Astrocyte of the cerebellum (primary cell): ENCODE measurements around the gene HTATIP2.
A peak's percentile ranks its signal among the peaks of the same experiment; 100 is the strongest.

Source experiments
- DNase-seq: peaks from one replicate; pipeline ENCODE4 v3.0.0-alpha.2; 2011; ENCODE audit warnings: low read depth
- H3K4me3 ChIP-seq: 2 replicates; pipeline ENCODE4 v1.5.1; 2011; ENCODE audit warnings: mild to moderate bottlenecking, low read depth, low read length, moderate library complexity
- CTCF ChIP-seq: IDR thresholded peaks from 2 replicates; pipeline ENCODE4 v1.5.1; 2012; ENCODE audit warnings: low read length, low read depth, moderate library complexity, mild to moderate bottlenecking; ENCODE audit errors: missing control alignments
- in situ Hi-C: cut with HindIII; loops from 2 replicates; pipeline ENCODE4 v1.10.0; 2017; ENCODE audit warnings: low sequenced_read_pairs

HTATIP2 gene

GRCh38 chr11:20363500-20364340 lies at the start of gene HTATIP2:
Gene HTATIP2 (plus strand): TSS chr11:20363714. CDS start chr11:20364238, 524 bp downstream.
- TF ChIP-seq CTCF: no peak
- in situ Hi-C loops: loop anchor here (25.0 kb wide), 1 partner anchor 226 kb away; no protein-coding TSS in a partner anchor
- H3K4me3 ChIP-seq: peak within 1 kb of the TSS; percentile 51
- no peak for DNase-seq

- DNase-seq: no peak
- in situ Hi-C loops: no loop called here
- no peak overlapping the region for H3K4me3 ChIP-seq
- no peak for TF ChIP-seq CTCF
Measured at GRCh38 chr11:20315800-20316199, 47.7 kb upstream of the HTATIP2 start.

- in situ Hi-C loops: no loop called here
- TF ChIP-seq CTCF: no peak
- no peak for DNase-seq
- no peak overlapping the region for H3K4me3 ChIP-seq
Measured at GRCh38 chr11:20321177-20321576, 42.3 kb upstream of the HTATIP2 start.

- TF ChIP-seq CTCF: no peak
- H3K4me3 ChIP-seq: no peak overlapping the region
- in situ Hi-C loops: no loop called here
- DNase-seq: no peak
Measured at GRCh38 chr11:20327377-20327935, 36.1 kb upstream of the HTATIP2 start.

GRCh38 chr11:20336056-20336455 lies 27.5 kb upstream of the HTATIP2 start:
- no peak for TF ChIP-seq CTCF
- in situ Hi-C loops: no loop called here
- H3K4me3 ChIP-seq: no peak overlapping the region
- DNase-seq: no peak

GRCh38 chr11:20337526-20338154 lies 25.9 kb upstream of the HTATIP2 start:
- peak; percentile 20 for DNase-seq
- peak; percentile 56 for TF ChIP-seq CTCF
- in situ Hi-C loops: no loop called here
- H3K4me3 ChIP-seq: no peak overlapping the region
